GM23338 (cell line): ENCODE results near the gene PTPRH. TPM values are rescaled to one million over a fixed set of nuclear protein-coding genes. Genes with fewer than 3 reads are reported as not detected.

Experiments
- ATAC-seq: fragments of 200-7000 bp; cut with Tn5 transposase; 3 replicates; pipeline ENCODE4 v1.9.1; 2020
- DNase-seq: peaks from one replicate; pipeline ENCODE4 v3.0.0-alpha.2; 2015; ENCODE audit warnings: low spot score
- H2AFZ ChIP-seq: fragments of 200-600 bp; sonication (generic); 2 replicates; pipeline ENCODE4 v1.8.0; 2016; ENCODE audit warnings: antibody characterized with exemption, mild to moderate bottlenecking, moderate library complexity
- H3F3A ChIP-seq: fragments of 200-600 bp; sonication (generic); replicated peaks from 2 replicates; pipeline ENCODE4 v1.8.0; 2017; ENCODE audit warnings: antibody characterized with exemption, mixed run types, low read depth
- H3K27ac ChIP-seq: fragments of 200-600 bp; sonication (generic); 2 replicates; pipeline ENCODE4 v1.6.1; 2016; ENCODE audit warnings: low read depth
- H3K27me3 ChIP-seq: fragments of 200-600 bp; sonication (generic); 2 replicates; pipeline ENCODE4 v1.8.0; 2016; ENCODE audit warnings: mild to moderate bottlenecking, mixed run types, moderate library complexity; ENCODE audit not compliant: insufficient read depth
- H3K36me3 ChIP-seq: fragments of 200-600 bp; sonication (generic); 2 replicates; pipeline ENCODE4 v1.8.0; 2016; ENCODE audit warnings: mild to moderate bottlenecking; ENCODE audit not compliant: insufficient read depth
- H3K4me1 ChIP-seq: fragments of 200-600 bp; sonication (generic); 2 replicates; pipeline ENCODE4 v1.8.0; 2016; ENCODE audit warnings: mild to moderate bottlenecking, moderate library complexity; ENCODE audit not compliant: insufficient read depth
- H3K4me2 ChIP-seq: fragments of 200-600 bp; sonication (generic); 2 replicates; pipeline ENCODE4 v1.7.1; 2017; ENCODE audit warnings: mixed run types
- H3K4me3 ChIP-seq: fragments of 200-600 bp; sonication (generic); 2 replicates; pipeline ENCODE4 v1.6.1; 2016; ENCODE audit warnings: mixed run types
- H3K79me2 ChIP-seq: fragments of 200-600 bp; sonication (generic); replicated peaks from 2 replicates; pipeline ENCODE4 v1.8.0; 2017; ENCODE audit warnings: mild to moderate bottlenecking; ENCODE audit not compliant: insufficient read depth
- H3K9me2 ChIP-seq: fragments of 200-600 bp; sonication (generic); 2 replicates; pipeline ENCODE4 v1.8.0; 2017; ENCODE audit not compliant: insufficient read depth
- H4K20me1 ChIP-seq: fragments of 200-600 bp; sonication (generic); replicated peaks from 2 replicates; pipeline ENCODE4 v1.8.0; 2017; ENCODE audit warnings: mild to moderate bottlenecking; ENCODE audit not compliant: insufficient read depth
- H3K27ac Mint-ChIP-seq: 2 replicates; pipeline ENCODE4 v1.8.0; 2020; ENCODE audit warnings: inconsistent platforms, mild to moderate bottlenecking, moderate library complexity, mixed read lengths
- H3K27me3 Mint-ChIP-seq: 3 replicates; pipeline ENCODE4 v1.8.0; 2022; ENCODE audit warnings: low read depth, mild to moderate bottlenecking, moderate library complexity, mixed read lengths, inconsistent platforms; ENCODE audit not compliant: insufficient read depth, poor library complexity
- H3K36me3 Mint-ChIP-seq: 3 replicates; pipeline ENCODE4 v1.8.0; 2021; ENCODE audit warnings: low read depth, mild to moderate bottlenecking, inconsistent platforms, moderate library complexity, mixed read lengths
- H3K4me1 Mint-ChIP-seq: 3 replicates; pipeline ENCODE4 v1.8.0; 2020; ENCODE audit warnings: mild to moderate bottlenecking, inconsistent platforms, mixed read lengths
- H3K4me3 Mint-ChIP-seq: 3 replicates; pipeline ENCODE4 v1.8.0; 2021; ENCODE audit warnings: moderate library complexity, mild to moderate bottlenecking, inconsistent platforms, mixed read lengths
- H3K9me3 Mint-ChIP-seq: 3 replicates; pipeline ENCODE4 v1.8.0; 2020; ENCODE audit warnings: moderate library complexity, mild to moderate bottlenecking, inconsistent platforms, mixed read lengths
- CREB1 ChIP-seq: fragments of 250-450 bp; sonication (Bioruptor Pico); IDR thresholded peaks from 2 replicates; pipeline ENCODE4 v1.5.0; 2020; ENCODE audit warnings: low read depth, mild to moderate bottlenecking, moderate library complexity
- EZH2 ChIP-seq: fragments of 200-600 bp; sonication (generic); IDR thresholded peaks from one replicate; pipeline ENCODE4 v1.8.0; 2017; ENCODE audit warnings: antibody characterized with exemption, mild to moderate bottlenecking, low read depth; ENCODE audit not compliant: unreplicated experiment
- EZH2phosphoT487 ChIP-seq: fragments of 200-600 bp; sonication (generic); IDR thresholded peaks from one replicate; pipeline ENCODE4 v1.8.1; 2018; ENCODE audit warnings: antibody characterized with exemption; ENCODE audit not compliant: unreplicated experiment
- JUNB ChIP-seq: IDR thresholded peaks from one replicate; pipeline ENCODE4 v1.6.1; 2016; ENCODE audit warnings: antibody characterized with exemption; ENCODE audit not compliant: unreplicated experiment
- NANOG ChIP-seq: IDR thresholded peaks from 2 replicates; pipeline ENCODE4 v1.6.1; 2016; ENCODE audit warnings: antibody characterized with exemption, borderline replicate concordance
- POLR2AphosphoS5 ChIP-seq: IDR thresholded peaks from 2 replicates; pipeline ENCODE4 v1.6.1; 2016; ENCODE audit warnings: antibody characterized with exemption, low read depth
- STAT1 ChIP-seq: IDR thresholded peaks from one replicate; pipeline ENCODE4 v1.6.1; 2016; ENCODE audit warnings: antibody characterized with exemption; ENCODE audit not compliant: unreplicated experiment
- ZNF114 ChIP-seq: fragments of 250-450 bp; sonication (Bioruptor Pico); IDR thresholded peaks from 2 replicates; pipeline ENCODE4 v1.5.0; 2020; ENCODE audit warnings: mild to moderate bottlenecking, moderate library complexity
- ZNF331 ChIP-seq: fragments of 250-450 bp; sonication (Bioruptor Pico); IDR thresholded peaks from 2 replicates; pipeline ENCODE4 v1.5.0; 2020; ENCODE audit warnings: low read depth, mild to moderate bottlenecking, moderate library complexity
- polyA plus RNA-seq: library from polyadenylated mRNA; unstranded; fragments of >200 nt; fragmentation: Nextera tagmentation; extraction: Ambion mirVana; gene quantifications from 2 replicates; pipeline ENCODE4 v1.2.1, GENCODE V29; 2016
- total RNA-seq: library from RNA; depleted of rRNA; stranded (reverse); fragments of >200 nt; shearing (Covaris generic); gene quantifications from 2 replicates; pipeline ENCODE4 v1.2.3, GENCODE V29; 2014
- TF ChIP-seq, protein P1 (sequence below), 2 experiments: fragments of 200-600 bp in 1 of 2; sonication (generic) in 1 of 2; conservative IDR thresholded peaks; 2 replicates each; pipeline versions ENCODE4 v1.5.1 to v1.6.1; 2016 to 2017; ENCODE audit warnings: antibody characterized with exemption in 2 of 2, low read depth in 2 of 2, mild to moderate bottlenecking in 2 of 2, moderate library complexity in 1 of 2
- TF ChIP-seq, protein P2 (sequence below): IDR thresholded peaks from 2 replicates; pipeline ENCODE4 v1.6.1; 2016; ENCODE audit warnings: antibody characterized with exemption
- TF ChIP-seq, protein P3 (sequence below): fragments of 250-450 bp; sonication (Bioruptor Pico); IDR thresholded peaks from 2 replicates; pipeline ENCODE4 v1.5.0; 2020; ENCODE audit warnings: mild to moderate bottlenecking, moderate library complexity
- TF ChIP-seq, protein P4 (sequence below): IDR thresholded peaks from one replicate; pipeline ENCODE4 v1.6.1; 2018; ENCODE audit warnings: antibody characterized with exemption; ENCODE audit not compliant: unreplicated experiment

The PTPRH gene
- total and polyA plus RNA-seq, 2 experiments from 2014 or later: 0.16 to 2.1 TPM

DNA sequence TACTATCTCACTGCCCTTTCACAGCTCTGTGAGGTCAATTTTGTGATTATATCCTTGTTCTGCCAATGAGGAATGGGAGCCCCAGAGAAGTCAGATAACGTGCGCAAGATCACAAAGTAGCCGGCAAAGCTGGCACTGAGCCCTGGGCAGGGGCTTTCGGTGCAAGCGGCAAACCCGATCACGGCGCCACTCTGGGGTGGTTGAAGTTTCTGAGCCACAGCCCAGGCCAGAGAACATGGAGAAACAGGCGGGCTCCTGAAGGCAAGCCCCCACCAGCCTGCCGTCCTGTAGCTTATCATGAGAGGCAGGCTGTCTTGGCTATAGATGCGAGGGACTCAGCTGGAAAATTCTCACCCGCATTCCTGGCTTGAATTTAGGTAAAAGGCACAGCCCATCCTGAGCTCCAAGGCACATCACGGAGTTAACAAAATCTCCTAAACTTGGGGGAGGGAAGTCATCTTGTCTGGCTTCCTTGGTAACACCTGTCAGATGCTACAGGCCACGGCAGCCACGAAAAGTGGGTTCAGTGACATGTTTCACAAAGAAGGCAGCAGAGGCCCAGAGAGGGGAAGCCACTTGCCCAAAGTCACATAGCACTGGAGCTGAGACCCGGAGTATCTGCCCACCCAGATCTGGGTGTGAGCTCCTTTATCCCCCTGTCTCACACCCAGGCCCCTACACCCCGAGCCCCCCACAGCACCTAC is 72.8 kb downstream of the PTPRH start:
- H3K9me2 ChIP-seq: no peaks in the 10 kb centered on the region
- ATAC-seq (no peak), DNase-seq (no peak)
- H3K4me1 Mint-ChIP-seq: peaks cover 23% of the 10 kb centered on the region
- H3K36me3 ChIP-seq: no peaks in the 10 kb centered on the region; the same call in 1 of the 2 replicates
- H3K27ac ChIP-seq: no peak overlapping the region
- peaks cover 13% of the 10 kb centered on the region for H3K27me3 Mint-ChIP-seq
- no peak overlapping the region for H3K4me2 ChIP-seq
- H3K4me3 Mint-ChIP-seq: no peak overlapping the region; the same call in 2 of the 3 replicates
- no peaks in the 10 kb centered on the region; the same call in 1 of the 2 replicates for H4K20me1 ChIP-seq
- peaks cover 7% of the 10 kb centered on the region; the same call in 1 of the 2 replicates for H3K27me3 ChIP-seq
- H3K27ac Mint-ChIP-seq: no peak overlapping the region
- H3K4me3 ChIP-seq: no peak overlapping the region
- H3K4me1 ChIP-seq: peaks cover 11% of the 10 kb centered on the region; the same call in 1 of the 2 replicates
- H3K79me2 ChIP-seq: no peaks in the 10 kb centered on the region
- peaks cover 21% of the 10 kb centered on the region for H3K36me3 Mint-ChIP-seq
- H2AFZ ChIP-seq: no peak overlapping the region
- TF ChIP-seq, protein P1, sequence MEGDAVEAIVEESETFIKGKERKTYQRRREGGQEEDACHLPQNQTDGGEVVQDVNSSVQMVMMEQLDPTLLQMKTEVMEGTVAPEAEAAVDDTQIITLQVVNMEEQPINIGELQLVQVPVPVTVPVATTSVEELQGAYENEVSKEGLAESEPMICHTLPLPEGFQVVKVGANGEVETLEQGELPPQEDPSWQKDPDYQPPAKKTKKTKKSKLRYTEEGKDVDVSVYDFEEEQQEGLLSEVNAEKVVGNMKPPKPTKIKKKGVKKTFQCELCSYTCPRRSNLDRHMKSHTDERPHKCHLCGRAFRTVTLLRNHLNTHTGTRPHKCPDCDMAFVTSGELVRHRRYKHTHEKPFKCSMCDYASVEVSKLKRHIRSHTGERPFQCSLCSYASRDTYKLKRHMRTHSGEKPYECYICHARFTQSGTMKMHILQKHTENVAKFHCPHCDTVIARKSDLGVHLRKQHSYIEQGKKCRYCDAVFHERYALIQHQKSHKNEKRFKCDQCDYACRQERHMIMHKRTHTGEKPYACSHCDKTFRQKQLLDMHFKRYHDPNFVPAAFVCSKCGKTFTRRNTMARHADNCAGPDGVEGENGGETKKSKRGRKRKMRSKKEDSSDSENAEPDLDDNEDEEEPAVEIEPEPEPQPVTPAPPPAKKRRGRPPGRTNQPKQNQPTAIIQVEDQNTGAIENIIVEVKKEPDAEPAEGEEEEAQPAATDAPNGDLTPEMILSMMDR (conservative IDR thresholded peaks at IDR 0.05; ENCODE audit: low read depth in 2 of 2): no peak
- TF ChIP-seq POLR2AphosphoS5 (no peak), CREB1 (CRISPR knock-in tag) (no peak), ZNF114 (no peak), NANOG (no peak), JUNB (no peak), EZH2phosphoT487 (no peak), EZH2 (no peak), STAT1 (no peak), ZNF331 (no peak)
- TF ChIP-seq, protein P2, sequence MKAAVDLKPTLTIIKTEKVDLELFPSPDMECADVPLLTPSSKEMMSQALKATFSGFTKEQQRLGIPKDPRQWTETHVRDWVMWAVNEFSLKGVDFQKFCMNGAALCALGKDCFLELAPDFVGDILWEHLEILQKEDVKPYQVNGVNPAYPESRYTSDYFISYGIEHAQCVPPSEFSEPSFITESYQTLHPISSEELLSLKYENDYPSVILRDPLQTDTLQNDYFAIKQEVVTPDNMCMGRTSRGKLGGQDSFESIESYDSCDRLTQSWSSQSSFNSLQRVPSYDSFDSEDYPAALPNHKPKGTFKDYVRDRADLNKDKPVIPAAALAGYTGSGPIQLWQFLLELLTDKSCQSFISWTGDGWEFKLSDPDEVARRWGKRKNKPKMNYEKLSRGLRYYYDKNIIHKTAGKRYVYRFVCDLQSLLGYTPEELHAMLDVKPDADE: no peak
- TF ChIP-seq, protein P3, sequence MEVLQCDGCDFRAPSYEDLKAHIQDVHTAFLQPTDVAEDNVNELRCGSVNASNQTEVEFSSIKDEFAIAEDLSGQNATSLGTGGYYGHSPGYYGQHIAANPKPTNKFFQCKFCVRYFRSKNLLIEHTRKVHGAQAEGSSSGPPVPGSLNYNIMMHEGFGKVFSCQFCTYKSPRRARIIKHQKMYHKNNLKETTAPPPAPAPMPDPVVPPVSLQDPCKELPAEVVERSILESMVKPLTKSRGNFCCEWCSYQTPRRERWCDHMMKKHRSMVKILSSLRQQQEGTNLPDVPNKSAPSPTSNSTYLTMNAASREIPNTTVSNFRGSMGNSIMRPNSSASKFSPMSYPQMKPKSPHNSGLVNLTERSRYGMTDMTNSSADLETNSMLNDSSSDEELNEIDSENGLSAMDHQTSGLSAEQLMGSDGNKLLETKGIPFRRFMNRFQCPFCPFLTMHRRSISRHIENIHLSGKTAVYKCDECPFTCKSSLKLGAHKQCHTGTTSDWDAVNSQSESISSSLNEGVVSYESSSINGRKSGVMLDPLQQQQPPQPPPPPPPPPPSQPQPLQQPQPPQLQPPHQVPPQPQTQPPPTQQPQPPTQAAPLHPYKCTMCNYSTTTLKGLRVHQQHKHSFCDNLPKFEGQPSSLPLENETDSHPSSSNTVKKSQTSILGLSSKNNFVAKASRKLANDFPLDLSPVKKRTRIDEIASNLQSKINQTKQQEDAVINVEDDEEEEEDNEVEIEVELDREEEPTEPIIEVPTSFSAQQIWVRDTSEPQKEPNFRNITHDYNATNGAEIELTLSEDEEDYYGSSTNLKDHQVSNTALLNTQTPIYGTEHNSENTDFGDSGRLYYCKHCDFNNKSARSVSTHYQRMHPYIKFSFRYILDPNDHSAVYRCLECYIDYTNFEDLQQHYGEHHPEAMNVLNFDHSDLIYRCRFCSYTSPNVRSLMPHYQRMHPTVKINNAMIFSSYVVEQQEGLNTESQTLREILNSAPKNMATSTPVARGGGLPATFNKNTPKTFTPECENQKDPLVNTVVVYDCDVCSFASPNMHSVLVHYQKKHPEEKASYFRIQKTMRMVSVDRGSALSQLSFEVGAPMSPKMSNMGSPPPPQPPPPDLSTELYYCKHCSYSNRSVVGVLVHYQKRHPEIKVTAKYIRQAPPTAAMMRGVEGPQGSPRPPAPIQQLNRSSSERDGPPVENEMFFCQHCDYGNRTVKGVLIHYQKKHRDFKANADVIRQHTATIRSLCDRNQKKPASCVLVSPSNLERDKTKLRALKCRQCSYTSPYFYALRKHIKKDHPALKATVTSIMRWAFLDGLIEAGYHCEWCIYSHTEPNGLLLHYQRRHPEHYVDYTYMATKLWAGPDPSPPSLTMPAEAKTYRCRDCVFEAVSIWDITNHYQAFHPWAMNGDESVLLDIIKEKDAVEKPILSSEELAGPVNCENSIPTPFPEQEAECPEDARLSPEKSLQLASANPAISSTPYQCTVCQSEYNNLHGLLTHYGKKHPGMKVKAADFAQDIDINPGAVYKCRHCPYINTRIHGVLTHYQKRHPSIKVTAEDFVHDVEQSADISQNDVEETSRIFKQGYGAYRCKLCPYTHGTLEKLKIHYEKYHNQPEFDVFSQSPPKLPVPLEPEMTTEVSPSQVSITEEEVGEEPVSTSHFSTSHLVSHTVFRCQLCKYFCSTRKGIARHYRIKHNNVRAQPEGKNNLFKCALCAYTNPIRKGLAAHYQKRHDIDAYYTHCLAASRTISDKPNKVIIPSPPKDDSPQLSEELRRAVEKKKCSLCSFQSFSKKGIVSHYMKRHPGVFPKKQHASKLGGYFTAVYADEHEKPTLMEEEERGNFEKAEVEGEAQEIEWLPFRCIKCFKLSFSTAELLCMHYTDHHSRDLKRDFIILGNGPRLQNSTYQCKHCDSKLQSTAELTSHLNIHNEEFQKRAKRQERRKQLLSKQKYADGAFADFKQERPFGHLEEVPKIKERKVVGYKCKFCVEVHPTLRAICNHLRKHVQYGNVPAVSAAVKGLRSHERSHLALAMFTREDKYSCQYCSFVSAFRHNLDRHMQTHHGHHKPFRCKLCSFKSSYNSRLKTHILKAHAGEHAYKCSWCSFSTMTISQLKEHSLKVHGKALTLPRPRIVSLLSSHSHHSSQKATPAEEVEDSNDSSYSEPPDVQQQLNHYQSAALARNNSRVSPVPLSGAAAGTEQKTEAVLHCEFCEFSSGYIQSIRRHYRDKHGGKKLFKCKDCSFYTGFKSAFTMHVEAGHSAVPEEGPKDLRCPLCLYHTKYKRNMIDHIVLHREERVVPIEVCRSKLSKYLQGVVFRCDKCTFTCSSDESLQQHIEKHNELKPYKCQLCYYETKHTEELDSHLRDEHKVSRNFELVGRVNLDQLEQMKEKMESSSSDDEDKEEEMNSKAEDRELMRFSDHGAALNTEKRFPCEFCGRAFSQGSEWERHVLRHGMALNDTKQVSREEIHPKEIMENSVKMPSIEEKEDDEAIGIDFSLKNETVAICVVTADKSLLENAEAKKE (CRISPR knock-in tag): no peak
- TF ChIP-seq, protein P4, sequence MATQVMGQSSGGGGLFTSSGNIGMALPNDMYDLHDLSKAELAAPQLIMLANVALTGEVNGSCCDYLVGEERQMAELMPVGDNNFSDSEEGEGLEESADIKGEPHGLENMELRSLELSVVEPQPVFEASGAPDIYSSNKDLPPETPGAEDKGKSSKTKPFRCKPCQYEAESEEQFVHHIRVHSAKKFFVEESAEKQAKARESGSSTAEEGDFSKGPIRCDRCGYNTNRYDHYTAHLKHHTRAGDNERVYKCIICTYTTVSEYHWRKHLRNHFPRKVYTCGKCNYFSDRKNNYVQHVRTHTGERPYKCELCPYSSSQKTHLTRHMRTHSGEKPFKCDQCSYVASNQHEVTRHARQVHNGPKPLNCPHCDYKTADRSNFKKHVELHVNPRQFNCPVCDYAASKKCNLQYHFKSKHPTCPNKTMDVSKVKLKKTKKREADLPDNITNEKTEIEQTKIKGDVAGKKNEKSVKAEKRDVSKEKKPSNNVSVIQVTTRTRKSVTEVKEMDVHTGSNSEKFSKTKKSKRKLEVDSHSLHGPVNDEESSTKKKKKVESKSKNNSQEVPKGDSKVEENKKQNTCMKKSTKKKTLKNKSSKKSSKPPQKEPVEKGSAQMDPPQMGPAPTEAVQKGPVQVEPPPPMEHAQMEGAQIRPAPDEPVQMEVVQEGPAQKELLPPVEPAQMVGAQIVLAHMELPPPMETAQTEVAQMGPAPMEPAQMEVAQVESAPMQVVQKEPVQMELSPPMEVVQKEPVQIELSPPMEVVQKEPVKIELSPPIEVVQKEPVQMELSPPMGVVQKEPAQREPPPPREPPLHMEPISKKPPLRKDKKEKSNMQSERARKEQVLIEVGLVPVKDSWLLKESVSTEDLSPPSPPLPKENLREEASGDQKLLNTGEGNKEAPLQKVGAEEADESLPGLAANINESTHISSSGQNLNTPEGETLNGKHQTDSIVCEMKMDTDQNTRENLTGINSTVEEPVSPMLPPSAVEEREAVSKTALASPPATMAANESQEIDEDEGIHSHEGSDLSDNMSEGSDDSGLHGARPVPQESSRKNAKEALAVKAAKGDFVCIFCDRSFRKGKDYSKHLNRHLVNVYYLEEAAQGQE: no peak
- H3F3A ChIP-seq: peaks cover 11% of the 10 kb centered on the region; the same call in 1 of the 2 replicates
- no peaks in the 10 kb centered on the region; the same call in 2 of the 3 replicates for H3K9me3 Mint-ChIP-seq
